Transverse colon (tissue), 4 donors: ENCODE results near the gene ZNF225.

Source experiments
- POLR2AphosphoS5 ChIP-seq, 3 donors: sonication (generic); formaldehyde crosslinking; IDR thresholded peaks; one replicate each; pipeline ENCODE4 v1.6.1; 2016; ENCODE audit warnings: antibody characterized with exemption in 3 of 3
- TF ChIP-seq, protein P1 (sequence below), 5 experiments: fragments of 200-600 bp in 3 of 5; fragments of 450-650 bp in 2 of 5; sonication (generic) in 3 of 5; IDR thresholded peaks; 1 replicate in 2 of 5; 2 replicates in 3 of 5; pipeline ENCODE4 v1.5.1; 2016 to 2017; ENCODE audit warnings: antibody characterized with exemption in 5 of 5, inconsistent platforms in 3 of 5, mild to moderate bottlenecking in 2 of 5, moderate library complexity in 1 of 5

DNA sequence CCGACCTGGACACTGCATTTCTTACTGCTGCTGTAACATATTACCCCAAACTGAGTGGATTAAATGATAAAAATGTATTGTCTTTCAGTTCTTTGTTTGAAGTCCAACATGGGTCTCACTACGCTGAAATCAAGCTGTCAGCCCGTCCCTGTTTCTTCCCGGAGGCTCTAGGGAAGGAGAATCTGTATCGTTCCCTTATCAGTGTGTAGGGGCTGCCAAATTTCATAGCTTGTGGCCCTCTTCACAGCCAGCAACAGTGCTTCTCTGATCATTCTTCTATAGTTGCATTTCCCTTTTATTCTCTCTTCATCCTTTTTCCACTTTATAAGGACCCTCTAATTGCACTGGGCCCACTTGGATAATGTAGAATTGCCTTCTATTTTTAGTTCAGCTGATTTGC, 38.3 kb downstream of the ZNF225 start:
- TF ChIP-seq, protein P1, sequence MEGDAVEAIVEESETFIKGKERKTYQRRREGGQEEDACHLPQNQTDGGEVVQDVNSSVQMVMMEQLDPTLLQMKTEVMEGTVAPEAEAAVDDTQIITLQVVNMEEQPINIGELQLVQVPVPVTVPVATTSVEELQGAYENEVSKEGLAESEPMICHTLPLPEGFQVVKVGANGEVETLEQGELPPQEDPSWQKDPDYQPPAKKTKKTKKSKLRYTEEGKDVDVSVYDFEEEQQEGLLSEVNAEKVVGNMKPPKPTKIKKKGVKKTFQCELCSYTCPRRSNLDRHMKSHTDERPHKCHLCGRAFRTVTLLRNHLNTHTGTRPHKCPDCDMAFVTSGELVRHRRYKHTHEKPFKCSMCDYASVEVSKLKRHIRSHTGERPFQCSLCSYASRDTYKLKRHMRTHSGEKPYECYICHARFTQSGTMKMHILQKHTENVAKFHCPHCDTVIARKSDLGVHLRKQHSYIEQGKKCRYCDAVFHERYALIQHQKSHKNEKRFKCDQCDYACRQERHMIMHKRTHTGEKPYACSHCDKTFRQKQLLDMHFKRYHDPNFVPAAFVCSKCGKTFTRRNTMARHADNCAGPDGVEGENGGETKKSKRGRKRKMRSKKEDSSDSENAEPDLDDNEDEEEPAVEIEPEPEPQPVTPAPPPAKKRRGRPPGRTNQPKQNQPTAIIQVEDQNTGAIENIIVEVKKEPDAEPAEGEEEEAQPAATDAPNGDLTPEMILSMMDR (IDR thresholded peaks at IDR 0.05), result no peak
- no peak for TF ChIP-seq POLR2AphosphoS5 (IDR thresholded peaks at IDR 0.05)
